Calu3 (cell line): ENCODE data around the gene FBXL4. TPM values are rescaled to one million over a fixed set of nuclear protein-coding genes. Genes with fewer than 3 reads are reported as not detected.

Experiments used
- BruUV-seq: library from RNA; stranded (reverse); fragments of 400-500 nt; replicated peaks from 2 replicates; lab custom pipeline; 2021; lab: Mats Ljungman, UMichigan
- CTCF ChIA-PET: fragments of 300-600 bp; sonication (Branson Sonifier 250); formaldehyde crosslinking; loops from one replicate; lab custom pipeline; 2022; ENCODE audit warnings: antibody characterized with exemption; lab: Charles Lee
- DNase-seq: peaks from one replicate; pipeline ENCODE4 v3.0.0; 2022
- H3K27ac Mint-ChIP-seq: one replicate; pipeline ENCODE4 v1.8.0; 2022; ENCODE audit warnings: mixed read lengths; ENCODE audit not compliant: unreplicated experiment
- H3K27me3 Mint-ChIP-seq: one replicate; pipeline ENCODE4 v1.8.0; 2022; ENCODE audit warnings: mixed read lengths; ENCODE audit not compliant: unreplicated experiment
- H3K36me3 Mint-ChIP-seq: one replicate; pipeline ENCODE4 v1.8.0; 2022; ENCODE audit warnings: mild to moderate bottlenecking, moderate library complexity, mixed read lengths; ENCODE audit not compliant: insufficient read depth, unreplicated experiment
- H3K4me1 Mint-ChIP-seq: one replicate; pipeline ENCODE4 v1.8.0; 2022; ENCODE audit warnings: mild to moderate bottlenecking, low read depth, mixed read lengths; ENCODE audit not compliant: unreplicated experiment
- H3K4me3 Mint-ChIP-seq: one replicate; pipeline ENCODE4 v1.8.0; 2022; ENCODE audit warnings: mild to moderate bottlenecking, low read depth, moderate library complexity, mixed read lengths; ENCODE audit not compliant: unreplicated experiment
- H3K9me3 Mint-ChIP-seq: one replicate; pipeline ENCODE4 v1.8.0; 2022; ENCODE audit warnings: low read depth, mixed read lengths; ENCODE audit not compliant: unreplicated experiment
- intact Hi-C: fragments of 100-400 bp; cut with micrococcal nuclease; formaldehyde crosslinking; loops from one replicate; pipeline ENCODE4 v1.10.0; 2022; ENCODE audit not compliant: unreplicated experiment
- total RNA-seq: library from RNA; stranded (reverse); gene quantifications from 2 replicates; pipeline ENCODE4 v1.2.3, GENCODE V29; 2022
- TF ChIP-seq, protein P1 (sequence below): fragments of 200-600 bp; IDR thresholded peaks from one replicate; pipeline ENCODE4 v1.8.0; 2022; ENCODE audit warnings: antibody characterized with exemption; ENCODE audit not compliant: unreplicated experiment

FBXL4 gene
- total RNA-seq, 1 experiment from 2014 or later: 13.1 TPM

GRCh38 chr6:98973571-98973970, 25.8 kb upstream of the FBXL4 start:
- CTCF ChIA-PET: interaction anchor here (0.6 kb wide), 1 partner anchor 12 kb away, joined by 4 read pairs; no protein-coding TSS in a partner anchor
- Mint-ChIP-seq H3K9me3 (no peaks in the 10 kb centered on the region), H3K4me3 (no peak overlapping the region), H3K4me1 (no peaks in the 10 kb centered on the region), H3K36me3 (peaks cover 4% of the 10 kb centered on the region), H3K27ac (no peak overlapping the region), H3K27me3 (no peaks in the 10 kb centered on the region)
- no TSS peak for BruUV-seq
- intact Hi-C loops: no loop called here
- DNase-seq: no peak
- TF ChIP-seq, protein P1, sequence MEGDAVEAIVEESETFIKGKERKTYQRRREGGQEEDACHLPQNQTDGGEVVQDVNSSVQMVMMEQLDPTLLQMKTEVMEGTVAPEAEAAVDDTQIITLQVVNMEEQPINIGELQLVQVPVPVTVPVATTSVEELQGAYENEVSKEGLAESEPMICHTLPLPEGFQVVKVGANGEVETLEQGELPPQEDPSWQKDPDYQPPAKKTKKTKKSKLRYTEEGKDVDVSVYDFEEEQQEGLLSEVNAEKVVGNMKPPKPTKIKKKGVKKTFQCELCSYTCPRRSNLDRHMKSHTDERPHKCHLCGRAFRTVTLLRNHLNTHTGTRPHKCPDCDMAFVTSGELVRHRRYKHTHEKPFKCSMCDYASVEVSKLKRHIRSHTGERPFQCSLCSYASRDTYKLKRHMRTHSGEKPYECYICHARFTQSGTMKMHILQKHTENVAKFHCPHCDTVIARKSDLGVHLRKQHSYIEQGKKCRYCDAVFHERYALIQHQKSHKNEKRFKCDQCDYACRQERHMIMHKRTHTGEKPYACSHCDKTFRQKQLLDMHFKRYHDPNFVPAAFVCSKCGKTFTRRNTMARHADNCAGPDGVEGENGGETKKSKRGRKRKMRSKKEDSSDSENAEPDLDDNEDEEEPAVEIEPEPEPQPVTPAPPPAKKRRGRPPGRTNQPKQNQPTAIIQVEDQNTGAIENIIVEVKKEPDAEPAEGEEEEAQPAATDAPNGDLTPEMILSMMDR: no peak

DNA sequence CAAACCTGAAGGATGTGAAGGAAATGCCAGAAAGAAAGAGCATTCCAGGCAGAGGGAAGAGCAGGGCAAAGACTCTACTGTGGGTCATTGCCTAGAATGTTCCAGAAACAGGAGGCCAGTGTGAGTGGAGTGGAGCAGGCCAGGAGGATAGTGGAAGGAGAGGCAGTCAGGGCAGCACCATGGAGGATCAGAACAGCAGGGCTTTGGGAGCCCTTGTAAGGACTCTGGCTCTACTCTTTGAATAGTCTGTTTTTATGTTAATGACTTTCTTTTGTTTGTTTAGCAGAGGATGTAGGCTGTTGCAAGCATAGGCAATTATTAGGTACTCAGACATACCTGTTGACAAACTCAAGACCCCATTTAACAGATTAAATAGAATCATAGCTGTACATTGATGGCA, 23.6 kb upstream of the FBXL4 start:
- Mint-ChIP-seq H3K9me3 (no peaks in the 10 kb centered on the region), H3K4me3 (no peak overlapping the region), H3K4me1 (no peaks in the 10 kb centered on the region), H3K27ac (no peak overlapping the region), H3K27me3 (no peaks in the 10 kb centered on the region), H3K36me3 (peaks cover 4% of the 10 kb centered on the region)
- CTCF ChIA-PET: no interaction called here
- intact Hi-C loops: no loop called here
- no peak for DNase-seq
- TF ChIP-seq, protein P1: no peak
- BruUV-seq: no TSS peak

- H3K9me3 Mint-ChIP-seq: no peaks in the 10 kb centered on the region
- CTCF ChIA-PET: no interaction called here
- peaks cover 1% of the 10 kb centered on the region for H3K36me3 Mint-ChIP-seq
- intact Hi-C loops: no loop called here
- H3K27me3 Mint-ChIP-seq: no peaks in the 10 kb centered on the region
- H3K4me1 Mint-ChIP-seq: no peaks in the 10 kb centered on the region
- TF ChIP-seq, protein P1: no peak
- no TSS peak for BruUV-seq
- no peak overlapping the region for H3K4me3 Mint-ChIP-seq
- DNase-seq: no peak
- H3K27ac Mint-ChIP-seq: no peak overlapping the region
Observed at GRCh38 chr6:98970469-98970868, 22.7 kb upstream of the FBXL4 start.

- H3K4me1 Mint-ChIP-seq: no peaks in the 10 kb centered on the region
- DNase-seq: no peak
- TF ChIP-seq, protein P1: no peak
- no TSS peak for BruUV-seq
- H3K4me3 Mint-ChIP-seq: no peak overlapping the region
- H3K36me3 Mint-ChIP-seq: no peaks in the 10 kb centered on the region
- no peaks in the 10 kb centered on the region for H3K9me3 Mint-ChIP-seq
- intact Hi-C loops: no loop called here
- H3K27me3 Mint-ChIP-seq: no peaks in the 10 kb centered on the region
- CTCF ChIA-PET: no interaction called here
- H3K27ac Mint-ChIP-seq: no peak overlapping the region
Observed at GRCh38 chr6:98967616-98968015, 19.9 kb upstream of the FBXL4 start.
